ACC112 (cell line): ENCODE measurements around the gene ARMC7.

Experiments
- H2AFZ ChIP-seq: fragments of 200-600 bp; sonication (generic); one replicate; pipeline ENCODE4 v1.6.0; 2017; ENCODE audit warnings: antibody characterized with exemption, low read length; ENCODE audit not compliant: unreplicated experiment
- H3K27ac ChIP-seq: fragments of 200-600 bp; sonication (generic); 2 replicates; pipeline ENCODE4 v1.5.1; 2014; ENCODE audit warnings: low read depth, mild to moderate bottlenecking, antibody characterized with exemption, low read length, moderate library complexity
- H3K27me3 ChIP-seq: fragments of 200-600 bp; sonication (generic); 2 replicates; pipeline ENCODE4 v1.6.1; 2014; ENCODE audit warnings: mild to moderate bottlenecking, antibody characterized with exemption, low read length, moderate library complexity, mixed read lengths; ENCODE audit not compliant: insufficient read depth
- H3K36me3 ChIP-seq: fragments of 200-600 bp; sonication (generic); 2 replicates; pipeline ENCODE4 v1.6.1; 2016; ENCODE audit warnings: mild to moderate bottlenecking, antibody characterized with exemption, low read length, moderate library complexity, mixed read lengths; ENCODE audit not compliant: insufficient read depth
- H3K4me1 ChIP-seq: fragments of 200-600 bp; sonication (generic); one replicate; pipeline ENCODE4 v1.6.1; 2016; ENCODE audit warnings: low read length, mixed read lengths; ENCODE audit not compliant: insufficient read depth, unreplicated experiment, control insufficient read depth
- H3K4me3 ChIP-seq: fragments of 200-600 bp; sonication (generic); 2 replicates; pipeline ENCODE4 v1.5.1; 2014; ENCODE audit warnings: mild to moderate bottlenecking, low read depth, low read length
- H3K79me2 ChIP-seq: fragments of 200-600 bp; sonication (generic); one replicate; pipeline ENCODE4 v1.6.0; 2016; ENCODE audit warnings: low read length; ENCODE audit not compliant: control insufficient read depth, unreplicated experiment, insufficient read depth

ARMC7 gene

DNA sequence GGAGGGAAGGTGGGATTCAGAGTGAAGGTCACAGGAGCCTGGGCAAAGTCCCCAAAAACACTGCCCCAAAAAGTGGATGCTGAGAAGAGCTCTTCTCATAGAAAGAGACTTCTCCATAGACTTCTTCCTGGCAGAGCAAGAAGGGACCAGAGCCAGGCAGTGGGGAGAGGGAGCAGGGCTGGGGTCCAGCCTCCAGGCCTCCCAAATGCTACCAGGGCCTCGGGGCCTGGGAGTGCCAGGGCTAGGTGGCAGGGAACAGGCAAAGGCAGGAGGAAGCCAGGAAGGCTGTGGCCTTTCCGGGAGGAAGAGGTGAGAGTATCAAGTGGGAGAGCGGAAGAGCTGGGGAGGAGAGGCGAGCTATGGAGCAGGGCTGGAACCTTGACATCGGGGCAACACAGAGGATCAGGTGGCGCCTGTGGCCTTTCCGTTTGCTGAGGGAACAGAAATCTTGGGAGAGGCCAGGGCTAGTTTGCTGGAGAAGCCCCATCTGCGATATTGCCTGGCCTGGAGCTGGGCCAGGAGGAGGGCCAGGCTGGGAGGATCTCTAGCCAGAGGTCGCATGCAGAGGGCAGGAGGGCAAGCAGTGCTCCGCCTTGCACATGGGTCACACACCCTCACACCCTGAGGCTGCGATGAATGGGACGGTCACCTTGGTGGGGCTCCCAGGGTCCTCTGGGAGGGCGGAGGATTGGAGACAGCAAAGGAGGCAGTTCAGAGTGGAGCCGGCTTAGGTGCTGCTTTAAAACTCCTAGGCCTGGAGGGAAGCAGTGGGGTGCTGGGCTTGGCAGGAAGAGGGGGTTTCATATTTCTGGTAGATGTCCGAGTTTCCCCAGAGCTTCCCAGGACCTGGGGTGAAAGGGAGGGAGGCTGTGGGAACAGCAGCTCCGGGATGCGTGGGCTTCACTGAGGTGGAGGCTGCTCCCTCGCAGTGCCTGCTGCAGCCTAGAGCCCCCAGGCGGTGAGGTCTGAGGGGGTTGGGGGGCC is 18.6 kb upstream of the ARMC7 start:
- no peaks in the 10 kb centered on the region for H3K27me3 ChIP-seq
- H3K27ac ChIP-seq = no peak overlapping the region
- no peak overlapping the region for H2AFZ ChIP-seq
- H3K4me1 ChIP-seq = peaks cover 44% of the 10 kb centered on the region
- no peak overlapping the region for H3K4me3 ChIP-seq
- H3K36me3 ChIP-seq = no peaks in the 10 kb centered on the region
- peaks cover 8% of the 10 kb centered on the region for H3K79me2 ChIP-seq

DNA sequence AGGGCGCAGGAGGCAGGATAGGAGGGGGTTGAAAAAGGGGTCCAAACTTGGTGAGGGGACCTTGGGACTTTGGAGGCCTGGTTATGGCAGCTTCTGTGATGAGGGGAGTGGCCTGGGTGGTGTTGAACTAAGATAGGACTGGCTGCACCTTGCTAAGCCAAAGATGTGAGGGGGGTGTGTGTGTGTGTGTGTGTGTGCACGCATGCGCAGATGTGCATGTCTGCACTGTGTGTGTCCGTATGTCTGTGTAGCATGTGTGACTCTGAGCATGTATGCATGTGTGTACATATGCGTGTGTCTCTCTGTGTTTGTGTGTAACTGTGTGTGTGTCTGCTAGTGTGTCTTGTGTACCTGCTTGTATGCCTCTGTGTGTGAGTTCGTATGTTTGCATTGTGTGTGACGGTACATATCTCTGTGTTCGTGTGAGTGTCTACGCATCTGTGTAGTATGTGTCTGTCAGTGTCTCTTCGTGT is 17.9 kb upstream of the ARMC7 start:
- H3K36me3 ChIP-seq = no peaks in the 10 kb centered on the region
- no peaks in the 10 kb centered on the region for H3K27me3 ChIP-seq
- no peak overlapping the region for H3K27ac ChIP-seq
- H3K4me3 ChIP-seq = no peak overlapping the region
- no peak overlapping the region for H2AFZ ChIP-seq
- peaks cover 8% of the 10 kb centered on the region for H3K79me2 ChIP-seq
- peaks cover 37% of the 10 kb centered on the region for H3K4me1 ChIP-seq

DNA sequence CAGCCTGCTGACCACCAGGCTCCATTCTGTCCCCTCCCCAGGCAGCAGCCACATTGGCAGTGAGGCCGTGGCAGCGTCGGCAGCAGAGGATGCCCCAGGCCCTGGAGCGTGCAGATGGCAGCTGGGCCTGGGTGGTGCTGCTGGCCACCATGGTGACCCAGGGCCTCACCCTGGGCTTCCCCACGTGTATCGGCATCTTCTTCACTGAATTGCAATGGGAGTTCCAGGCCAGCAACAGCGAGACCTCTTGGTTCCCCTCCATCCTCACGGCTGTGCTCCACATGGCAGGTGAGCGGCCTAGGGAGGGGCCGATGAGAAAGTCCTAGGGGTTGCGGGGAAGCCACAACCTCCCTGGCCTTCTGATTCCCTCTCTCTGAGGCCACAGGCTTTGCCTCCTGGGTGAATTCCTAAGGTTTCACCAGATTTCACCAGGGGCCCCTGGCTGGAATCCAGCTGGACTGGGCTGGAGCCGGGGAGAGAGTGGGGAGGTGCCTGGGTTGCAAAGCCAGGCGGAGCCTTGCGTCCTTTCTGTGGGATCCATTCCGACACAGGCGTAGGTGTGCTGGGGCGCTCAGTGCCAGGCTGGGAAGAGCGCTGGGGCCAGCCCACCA is 16.1 kb upstream of the ARMC7 start:
- Histone ChIP-seq H3K27me3 (no peaks in the 10 kb centered on the region), H2AFZ (no peak overlapping the region), H3K4me3 (no peak overlapping the region), H3K79me2 (peaks cover 8% of the 10 kb centered on the region), H3K4me1 (peaks cover 34% of the 10 kb centered on the region), H3K27ac (no peak overlapping the region), H3K36me3 (no peaks in the 10 kb centered on the region)

DNA sequence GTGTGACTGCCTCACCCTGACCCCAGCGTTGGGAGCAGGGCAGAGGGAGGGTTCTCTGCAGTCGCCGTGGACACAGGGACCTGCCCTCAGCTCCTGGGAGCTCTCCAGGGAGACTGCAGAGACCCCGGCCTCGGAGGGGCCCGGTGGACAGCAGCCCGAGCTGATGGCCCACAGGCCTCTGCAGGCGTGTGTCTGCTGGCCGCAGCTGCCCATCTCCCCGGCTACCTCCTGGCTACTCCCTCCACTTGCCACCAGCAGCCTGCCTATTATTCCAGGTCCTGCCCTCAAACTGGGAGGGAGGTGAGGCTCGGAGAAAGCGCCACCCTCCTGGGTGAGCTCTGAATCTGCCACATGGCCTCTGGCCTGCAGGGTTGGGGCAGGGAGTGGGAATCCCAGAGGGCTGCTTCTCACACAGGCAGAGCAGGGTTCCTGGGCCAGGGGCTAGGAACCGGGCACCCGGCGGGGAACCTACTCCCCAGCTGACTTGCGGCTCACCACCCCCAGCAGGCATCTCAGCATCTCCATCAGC is 14.8 kb upstream of the ARMC7 start:
- Histone ChIP-seq H2AFZ (no peak overlapping the region), H3K27me3 (no peaks in the 10 kb centered on the region), H3K36me3 (no peaks in the 10 kb centered on the region), H3K4me3 (no peak overlapping the region), H3K79me2 (peaks cover 5% of the 10 kb centered on the region), H3K4me1 (peaks cover 27% of the 10 kb centered on the region), H3K27ac (no peak overlapping the region)

DNA sequence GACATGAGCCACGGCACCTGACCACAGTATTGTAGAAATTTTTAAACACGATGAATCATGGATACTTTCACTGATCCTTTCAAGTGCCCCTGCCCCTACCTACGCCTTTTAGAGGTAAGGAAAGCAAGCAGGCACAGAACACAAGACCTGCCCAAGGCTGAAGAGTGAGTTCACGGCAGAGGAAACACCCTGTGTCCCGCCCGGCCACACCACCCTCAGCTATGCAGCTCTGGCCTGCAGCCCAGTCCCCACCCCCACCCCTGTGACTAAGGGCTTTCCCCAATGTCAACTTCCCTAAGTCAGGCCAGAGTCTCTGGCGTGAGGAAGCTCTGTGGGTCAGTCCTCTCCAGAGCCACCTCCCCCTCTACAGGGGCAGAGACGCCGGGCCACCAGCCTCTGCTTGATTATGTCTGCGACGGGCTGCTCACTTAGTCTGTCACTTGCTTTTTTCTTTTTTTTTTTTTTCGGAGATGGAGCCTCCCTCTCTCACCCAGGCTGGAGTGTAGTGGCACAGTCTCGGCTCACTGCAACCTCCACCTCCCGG is 13.6 kb upstream of the ARMC7 start:
- no peaks in the 10 kb centered on the region for H3K27me3 ChIP-seq
- no peak overlapping the region for H3K27ac ChIP-seq
- H2AFZ ChIP-seq = no peak overlapping the region
- H3K79me2 ChIP-seq = peaks cover 5% of the 10 kb centered on the region
- no peaks in the 10 kb centered on the region for H3K36me3 ChIP-seq
- peaks cover 23% of the 10 kb centered on the region for H3K4me1 ChIP-seq
- no peak overlapping the region for H3K4me3 ChIP-seq

DNA sequence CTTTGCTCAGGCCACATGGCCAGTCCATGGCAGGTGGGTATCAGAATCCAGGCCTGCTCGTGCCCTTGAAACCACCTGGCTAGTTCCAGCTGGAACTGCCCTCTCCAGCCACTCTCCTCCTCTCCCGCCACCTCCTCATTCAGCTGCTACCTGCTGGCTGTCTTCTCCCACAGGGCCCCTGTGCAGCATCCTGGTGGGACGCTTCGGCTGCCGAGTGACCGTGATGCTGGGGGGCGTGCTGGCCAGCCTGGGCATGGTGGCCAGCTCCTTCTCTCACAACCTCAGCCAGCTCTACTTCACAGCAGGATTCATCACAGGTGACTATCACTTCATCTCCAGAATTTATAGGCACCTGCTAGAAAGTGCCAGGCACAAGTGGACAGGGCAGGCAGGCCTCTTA is 11.9 kb upstream of the ARMC7 start:
- Histone ChIP-seq H3K4me3 (no peak overlapping the region), H3K27ac (no peak overlapping the region), H3K79me2 (no peaks in the 10 kb centered on the region), H2AFZ (no peak overlapping the region), H3K27me3 (no peaks in the 10 kb centered on the region), H3K4me1 (peaks cover 9% of the 10 kb centered on the region), H3K36me3 (no peaks in the 10 kb centered on the region)

DNA sequence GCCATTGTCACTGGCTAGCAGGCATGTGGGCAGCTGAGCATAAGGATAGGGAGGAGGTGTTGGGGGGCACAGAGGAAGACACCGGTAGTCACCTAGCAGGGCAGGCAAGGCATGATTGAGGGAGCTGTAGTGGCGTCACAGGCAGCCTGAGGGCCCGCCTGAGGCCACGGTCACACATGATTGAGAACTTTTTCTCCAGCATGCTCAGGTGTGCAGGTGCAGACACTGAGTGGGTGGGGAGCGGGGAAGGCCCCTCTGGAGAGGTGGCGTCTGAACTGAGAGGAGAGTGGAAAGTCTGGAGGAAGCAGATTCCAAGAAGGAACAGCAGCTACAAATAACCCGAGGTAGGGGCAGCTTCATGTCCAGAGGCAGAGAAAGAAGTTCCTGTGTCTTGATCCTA is 10.9 kb upstream of the ARMC7 start:
- no peak overlapping the region for H3K27ac ChIP-seq
- no peaks in the 10 kb centered on the region for H3K36me3 ChIP-seq
- no peak overlapping the region for H2AFZ ChIP-seq
- H3K79me2 ChIP-seq = no peaks in the 10 kb centered on the region
- H3K4me3 ChIP-seq = no peak overlapping the region
- peaks cover 4% of the 10 kb centered on the region for H3K4me1 ChIP-seq
- no peaks in the 10 kb centered on the region for H3K27me3 ChIP-seq

DNA sequence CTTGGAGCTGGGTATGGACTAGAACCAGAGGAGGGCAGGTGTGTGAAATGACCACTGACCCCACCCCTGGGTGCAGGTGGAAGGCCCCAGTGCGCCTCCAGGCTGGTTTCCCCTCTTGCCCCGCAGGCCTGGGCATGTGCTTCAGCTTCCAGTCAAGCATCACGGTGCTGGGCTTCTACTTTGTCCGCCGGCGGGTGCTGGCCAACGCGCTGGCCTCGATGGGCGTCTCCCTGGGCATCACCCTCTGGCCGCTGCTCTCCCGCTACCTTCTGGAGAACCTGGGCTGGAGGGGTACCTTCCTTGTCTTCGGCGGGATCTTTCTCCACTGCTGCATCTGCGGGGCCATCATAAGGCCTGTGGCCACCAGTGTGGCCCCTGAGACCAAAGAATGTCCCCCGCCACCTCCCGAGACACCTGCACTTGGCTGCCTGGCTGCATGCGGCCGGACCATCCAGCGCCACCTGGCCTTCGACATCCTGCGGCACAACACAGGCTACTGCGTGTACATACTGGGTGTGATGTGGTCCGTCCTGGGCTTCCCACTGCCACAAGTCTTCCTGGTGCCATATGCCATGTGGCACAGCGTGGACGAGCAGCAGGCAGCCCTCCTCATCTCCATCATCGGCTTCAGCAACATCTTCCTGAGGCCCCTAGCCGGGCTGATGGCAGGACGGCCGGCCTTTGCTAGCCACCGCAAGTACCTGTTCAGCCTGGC is 9.7 kb upstream of the ARMC7 start:
- Histone ChIP-seq H3K27ac (no peak overlapping the region), H2AFZ (no peak overlapping the region), H3K36me3 (no peaks in the 10 kb centered on the region)

DNA sequence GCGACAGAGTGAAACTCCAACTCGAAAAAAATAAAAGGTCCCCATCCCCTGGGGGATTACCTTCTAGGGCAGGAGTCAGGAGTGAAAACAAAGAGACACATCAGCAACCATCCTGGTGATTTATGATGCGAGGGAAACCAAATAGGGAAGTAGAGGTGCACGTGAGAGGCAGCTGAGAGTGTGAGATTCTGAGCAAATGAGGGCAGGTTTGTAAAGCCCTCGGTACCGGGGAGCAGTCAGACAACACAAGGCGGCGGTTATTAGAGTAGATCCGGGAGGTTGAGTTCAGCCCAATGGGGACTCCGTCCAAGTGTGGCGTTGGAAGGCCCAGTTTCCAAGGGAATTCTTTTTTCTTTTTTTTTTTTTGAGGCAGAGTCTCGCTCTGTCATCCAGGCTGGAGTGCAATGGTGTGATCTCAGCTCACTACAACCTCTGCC is 7.4 kb upstream of the ARMC7 start:
- Histone ChIP-seq H2AFZ (no peak overlapping the region), H3K4me3 (no peak overlapping the region), H3K27ac (no peak overlapping the region), H3K79me2 (no peaks in the 10 kb centered on the region), H3K27me3 (no peaks in the 10 kb centered on the region), H3K4me1 (no peaks in the 10 kb centered on the region), H3K36me3 (no peaks in the 10 kb centered on the region)

More for the DNA sequence above, 9.7 kb upstream of the ARMC7 start:
- Histone ChIP-seq H3K79me2 (no peaks in the 10 kb centered on the region), H3K27me3 (no peaks in the 10 kb centered on the region), H3K4me3 (no peak overlapping the region), H3K4me1 (peaks cover 4% of the 10 kb centered on the region)
